Activated CD4-positive, alpha-beta T cell treated with anti-CD3 and anti-CD28 coated beads for 36 hours (primary cell): ENCODE results near the gene COL4A6. TPM values are rescaled to one million over a fixed set of nuclear protein-coding genes. Genes with fewer than 3 reads are reported as not detected.

Experiments used
- ATAC-seq: fragments of 200-7000 bp; cut with Tn5 transposase; one replicate; pipeline ENCODE4 v1.10.0; 2021; ENCODE audit warnings: mild to moderate bottlenecking, moderate library complexity
- CTCF ChIA-PET: fragments of 350-600 bp; sonication (Branson Sonifier 250); formaldehyde crosslinking; loops from one replicate; lab custom pipeline; 2021; ENCODE audit warnings: antibody characterized with exemption; lab: Charles Lee
- POLR2A ChIA-PET: fragments of 350-600 bp; sonication (Branson Sonifier 250); formaldehyde crosslinking; loops from one replicate; lab custom pipeline; 2021; ENCODE audit warnings: antibody characterized with exemption, inconsistent platforms; lab: Charles Lee
- DNase-seq: peaks from one replicate; pipeline ENCODE4 v3.0.0-alpha.2; 2020
- H3K27ac Mint-ChIP-seq: one replicate; pipeline ENCODE4 v1.8.0; 2021; ENCODE audit warnings: mixed read lengths
- H3K27me3 Mint-ChIP-seq: one replicate; pipeline ENCODE4 v1.8.0; 2021; ENCODE audit warnings: mixed read lengths
- H3K36me3 Mint-ChIP-seq: one replicate; pipeline ENCODE4 v1.8.0; 2021; ENCODE audit warnings: low read depth, mixed read lengths
- H3K4me1 Mint-ChIP-seq: one replicate; pipeline ENCODE4 v1.8.0; 2021; ENCODE audit warnings: mixed read lengths
- H3K4me3 Mint-ChIP-seq: one replicate; pipeline ENCODE4 v1.8.0; 2021; ENCODE audit warnings: mild to moderate bottlenecking, moderate library complexity, mixed read lengths
- H3K9me3 Mint-ChIP-seq: one replicate; pipeline ENCODE4 v1.8.0; 2021; ENCODE audit warnings: low read depth, mixed read lengths
- intact Hi-C, 2 experiments: fragments of 100-400 bp; cut with DNase I in 1 of 2; cut with micrococcal nuclease in 1 of 2; formaldehyde crosslinking; loops; one replicate each; pipeline versions ENCODE4 v1.14.2 to v1.15.1; 2022 to 2024; cut with DNase I, micrococcal nuclease
- total RNA-seq, 2 experiments: library from RNA; stranded (reverse); gene quantifications; one replicate each; pipeline ENCODE4 v1.2.3, GENCODE V29; 2021

Gene COL4A6
- total RNA-seq, 2 experiments from 2014 or later, result not detected

DNA sequence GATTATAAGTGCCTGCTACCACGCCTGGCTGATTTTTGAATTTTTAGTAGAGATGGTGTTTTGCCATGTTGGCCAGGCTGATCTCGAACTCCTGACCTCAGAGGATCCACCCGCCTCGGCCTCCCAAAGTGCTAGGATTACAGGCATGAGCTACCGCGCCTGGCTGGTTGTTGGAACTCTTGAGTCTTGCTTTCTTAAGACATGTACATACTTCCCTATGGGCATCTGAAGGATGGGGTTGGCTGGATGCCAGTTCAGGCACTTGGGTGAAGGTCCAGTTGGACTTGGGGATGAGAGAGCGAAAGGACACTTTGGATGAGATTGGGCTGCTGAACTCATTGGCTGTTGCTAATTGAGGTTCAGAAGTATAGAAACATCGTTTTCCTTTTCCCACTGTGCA is 306.2 kb downstream of the COL4A6 start:
- intact Hi-C loops, result no loop called here
- Mint-ChIP-seq H3K36me3 (peaks cover 25% of the 10 kb centered on the region), H3K9me3 (no peaks in the 10 kb centered on the region), H3K27ac (no peak overlapping the region), H3K4me3 (no peak overlapping the region), H3K4me1 (no peaks in the 10 kb centered on the region), H3K27me3 (no peaks in the 10 kb centered on the region)
- ATAC-seq, result no peak
- POLR2A ChIA-PET, result no interaction called here
- DNase-seq, result no peak
- CTCF ChIA-PET, result interaction anchor here (0.7 kb wide), 1 partner anchor 59 kb away, joined by 3 read pairs; no protein-coding TSS in a partner anchor

DNA sequence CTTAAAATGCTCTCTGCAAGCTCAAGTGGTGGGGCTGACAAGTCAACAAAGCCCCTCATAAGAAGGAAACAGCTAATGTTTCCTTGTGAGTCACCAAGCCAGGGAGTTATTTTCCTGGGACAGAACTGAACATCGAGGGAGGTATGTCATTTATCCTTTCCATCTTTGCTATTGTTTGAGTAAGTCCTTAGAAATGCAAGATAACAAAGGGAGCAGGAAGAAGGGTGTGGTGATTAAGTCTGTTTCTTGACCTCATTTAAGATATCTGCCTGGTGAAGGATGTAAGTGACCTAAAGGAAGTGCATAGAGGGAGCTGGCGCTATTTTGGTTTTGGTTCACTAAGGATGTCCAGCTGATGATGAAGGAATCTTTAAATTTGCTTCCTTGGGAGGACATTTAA is 306.8 kb downstream of the COL4A6 start:
- no peak overlapping the region for H3K4me3 Mint-ChIP-seq
- CTCF ChIA-PET, result no interaction called here
- H3K36me3 Mint-ChIP-seq, result peaks cover 22% of the 10 kb centered on the region
- intact Hi-C loops, result no loop called here
- H3K27ac Mint-ChIP-seq, result no peak overlapping the region
- H3K4me1 Mint-ChIP-seq, result no peaks in the 10 kb centered on the region
- DNase-seq, result no peak
- ATAC-seq, result no peak
- no peaks in the 10 kb centered on the region for H3K9me3 Mint-ChIP-seq
- H3K27me3 Mint-ChIP-seq, result no peaks in the 10 kb centered on the region
- POLR2A ChIA-PET, result no interaction called here

DNA sequence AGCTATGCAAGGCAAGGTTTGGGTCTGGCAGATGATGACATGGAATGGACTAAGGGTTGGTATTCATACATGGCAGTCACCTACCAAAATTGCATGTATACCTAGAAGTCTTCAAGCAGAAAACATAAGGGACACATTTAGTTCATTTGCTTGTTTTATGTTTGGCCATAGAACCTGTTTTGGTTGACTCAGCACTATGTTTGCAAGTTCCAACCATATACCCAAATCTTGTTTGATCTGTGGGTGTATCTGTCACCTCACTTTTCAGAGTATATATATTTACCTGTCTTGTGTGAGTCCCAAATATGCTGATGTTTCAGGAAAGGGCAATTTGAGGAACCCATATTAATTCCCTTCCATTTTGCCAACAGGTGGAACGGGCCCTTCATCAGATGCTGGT is 307.3 kb downstream of the COL4A6 start:
- intact Hi-C loops, result no loop called here
- ChIA-PET POLR2A (no interaction called here), CTCF (no interaction called here)
- H3K9me3 Mint-ChIP-seq, result no peaks in the 10 kb centered on the region
- no peak overlapping the region for H3K4me3 Mint-ChIP-seq
- no peaks in the 10 kb centered on the region for H3K4me1 Mint-ChIP-seq
- no peak for DNase-seq
- peaks cover 22% of the 10 kb centered on the region for H3K36me3 Mint-ChIP-seq
- H3K27ac Mint-ChIP-seq, result no peak overlapping the region
- no peaks in the 10 kb centered on the region for H3K27me3 Mint-ChIP-seq
- no peak for ATAC-seq

DNA sequence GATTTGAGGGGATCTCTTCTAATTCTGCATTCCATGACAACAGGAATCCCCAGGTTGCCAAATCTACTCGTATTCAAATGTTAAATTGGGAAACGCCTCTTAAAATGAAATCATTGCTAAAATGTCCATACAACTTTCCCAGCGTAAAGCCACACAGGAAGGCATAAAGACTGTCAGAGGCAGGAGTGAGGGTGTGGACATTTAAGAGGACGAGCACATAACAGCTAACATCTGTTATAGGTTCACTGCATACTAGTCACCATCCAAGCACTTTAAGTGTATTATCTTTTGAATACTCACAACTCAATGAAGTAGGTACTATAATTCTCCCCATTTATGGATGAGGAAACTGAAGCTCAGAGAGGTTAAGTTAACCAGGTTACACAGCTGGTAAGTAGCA is 311.1 kb downstream of the COL4A6 start:
- ChIA-PET POLR2A (no interaction called here), CTCF (no interaction called here)
- DNase-seq, result no peak
- no peak overlapping the region for H3K4me3 Mint-ChIP-seq
- no peaks in the 10 kb centered on the region for H3K4me1 Mint-ChIP-seq
- no peak for ATAC-seq
- no peaks in the 10 kb centered on the region for H3K27me3 Mint-ChIP-seq
- peaks cover 16% of the 10 kb centered on the region for H3K36me3 Mint-ChIP-seq
- H3K9me3 Mint-ChIP-seq, result no peaks in the 10 kb centered on the region
- H3K27ac Mint-ChIP-seq, result no peak overlapping the region
- intact Hi-C loops, result no loop called here

DNA sequence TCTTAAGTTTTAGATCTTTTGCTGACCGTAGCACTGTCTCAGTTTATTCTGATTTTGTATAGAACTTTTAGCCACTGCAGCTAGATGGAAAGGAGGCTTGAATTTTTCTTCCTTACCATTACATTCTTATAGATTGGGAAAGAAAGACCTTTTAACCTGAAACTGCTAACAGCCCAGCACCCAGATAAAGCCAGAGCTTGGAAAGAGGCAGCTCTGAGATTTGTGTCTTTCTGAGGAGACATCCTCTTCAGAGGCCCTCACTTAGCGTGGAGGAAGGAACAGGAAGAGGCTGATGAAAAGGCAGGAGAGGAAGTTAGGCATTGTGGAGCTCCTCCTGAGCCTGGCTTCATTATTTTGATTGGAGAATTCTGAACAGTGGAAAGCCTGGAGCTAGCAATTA is 311.6 kb downstream of the COL4A6 start:
- H3K36me3 Mint-ChIP-seq, result peaks cover 14% of the 10 kb centered on the region
- CTCF ChIA-PET, result no interaction called here
- intact Hi-C loops, result no loop called here
- H3K4me1 Mint-ChIP-seq, result no peaks in the 10 kb centered on the region
- no peak overlapping the region for H3K4me3 Mint-ChIP-seq
- ATAC-seq (no peak), DNase-seq (no peak)
- H3K9me3 Mint-ChIP-seq, result no peaks in the 10 kb centered on the region
- no peak overlapping the region for H3K27ac Mint-ChIP-seq
- POLR2A ChIA-PET, result no interaction called here
- H3K27me3 Mint-ChIP-seq, result no peaks in the 10 kb centered on the region

DNA sequence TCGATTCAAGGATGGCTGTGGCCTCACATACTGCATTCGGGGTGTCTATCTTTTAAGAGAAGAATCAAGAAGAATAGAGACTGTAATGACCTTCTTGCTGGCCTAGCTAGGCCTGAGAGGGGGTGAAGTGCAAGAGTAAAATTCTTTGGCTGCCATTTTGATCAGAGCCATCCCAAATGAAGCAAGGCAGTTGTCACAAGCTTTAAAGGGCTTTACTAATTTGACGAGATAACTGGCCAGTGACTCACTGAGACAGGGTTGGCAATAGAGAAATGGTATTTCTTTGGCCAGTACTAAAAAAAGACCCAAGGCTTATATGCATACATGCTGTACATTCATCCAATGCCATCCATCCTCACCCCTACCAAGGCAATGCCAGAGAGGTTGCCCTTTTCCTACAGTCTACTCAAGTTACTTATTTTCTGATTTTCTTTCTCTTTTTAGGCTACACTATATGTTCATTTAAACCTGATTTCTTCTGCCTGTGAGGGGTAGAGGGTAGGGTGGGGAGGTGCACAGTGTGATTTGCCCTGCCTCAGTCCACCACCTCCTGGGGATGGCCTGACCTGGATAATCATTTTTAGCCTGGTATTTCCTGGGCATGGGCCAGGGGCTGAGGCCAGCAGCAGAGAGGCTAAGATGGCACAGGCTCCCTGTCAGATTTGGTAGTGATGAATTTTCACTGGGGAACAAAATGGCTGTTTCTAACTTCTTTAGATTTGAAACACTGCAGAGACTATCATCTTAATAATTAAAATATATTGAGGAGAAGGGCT is 314.4 kb downstream of the COL4A6 start:
- intact Hi-C loops, result no loop called here
- H3K36me3 Mint-ChIP-seq, result peaks cover 6% of the 10 kb centered on the region
- no peaks in the 10 kb centered on the region for H3K4me1 Mint-ChIP-seq
- no peak overlapping the region for H3K27ac Mint-ChIP-seq
- H3K4me3 Mint-ChIP-seq, result no peak overlapping the region
- H3K9me3 Mint-ChIP-seq, result no peaks in the 10 kb centered on the region
- POLR2A ChIA-PET, result no interaction called here
- ATAC-seq, result no peak
- CTCF ChIA-PET, result no interaction called here
- DNase-seq, result no peak
- no peaks in the 10 kb centered on the region for H3K27me3 Mint-ChIP-seq

DNA sequence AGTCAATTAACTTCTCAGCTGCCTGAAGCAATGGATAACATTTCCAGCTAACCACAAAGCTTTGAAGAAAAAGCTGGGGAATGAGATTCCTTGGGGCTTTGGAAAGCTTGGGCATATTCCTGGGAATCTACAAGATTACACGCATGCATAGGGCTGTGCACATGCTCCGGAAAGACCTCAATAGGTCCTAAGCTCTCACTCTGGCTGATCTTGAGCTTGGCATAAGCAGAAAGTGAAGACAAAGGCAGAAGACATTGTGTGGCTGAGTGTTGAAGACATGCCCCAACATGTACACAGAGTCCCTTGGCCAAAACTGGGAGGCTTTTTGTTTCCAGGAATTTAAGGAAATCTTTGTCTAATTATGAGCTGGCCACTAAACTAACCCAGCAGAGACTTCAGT is 315.5 kb downstream of the COL4A6 start:
- ATAC-seq (no peak), DNase-seq (no peak)
- Mint-ChIP-seq H3K4me3 (no peak overlapping the region), H3K27me3 (no peaks in the 10 kb centered on the region), H3K27ac (no peak overlapping the region), H3K4me1 (no peaks in the 10 kb centered on the region), H3K9me3 (no peaks in the 10 kb centered on the region), H3K36me3 (peaks cover 6% of the 10 kb centered on the region)
- CTCF ChIA-PET, result no interaction called here
- intact Hi-C loops, result no loop called here
- POLR2A ChIA-PET, result no interaction called here

DNA sequence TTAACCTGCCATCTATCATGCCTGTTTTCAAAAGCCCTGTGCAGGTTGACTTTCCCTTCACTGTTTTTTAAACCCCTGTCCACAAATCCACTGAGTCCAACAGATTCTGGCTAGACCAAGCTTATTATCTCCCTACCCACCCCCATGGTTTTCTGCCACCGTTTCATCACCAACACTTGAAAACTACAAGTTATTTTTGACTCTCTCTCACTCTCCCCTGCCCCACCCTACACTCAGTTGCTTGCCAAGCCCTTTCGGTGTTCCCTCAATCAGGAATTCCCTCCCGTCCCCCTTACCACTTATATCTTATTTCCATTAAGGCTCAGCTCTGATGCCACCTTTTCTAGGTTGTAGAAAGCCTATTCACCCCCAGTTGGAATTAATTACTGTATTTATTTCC is 316.9 kb downstream of the COL4A6 start:
- POLR2A ChIA-PET, result no interaction called here
- CTCF ChIA-PET, result interaction anchor here (0.7 kb wide), 1 partner anchor 83 kb away, joined by 3 read pairs; no protein-coding TSS in a partner anchor
- intact Hi-C loops, result no loop called here
- Mint-ChIP-seq H3K36me3 (no peaks in the 10 kb centered on the region), H3K27me3 (no peaks in the 10 kb centered on the region), H3K4me1 (no peaks in the 10 kb centered on the region), H3K9me3 (no peaks in the 10 kb centered on the region), H3K4me3 (no peak overlapping the region), H3K27ac (no peak overlapping the region)
- DNase-seq, result no peak
- ATAC-seq, result no peak

DNA sequence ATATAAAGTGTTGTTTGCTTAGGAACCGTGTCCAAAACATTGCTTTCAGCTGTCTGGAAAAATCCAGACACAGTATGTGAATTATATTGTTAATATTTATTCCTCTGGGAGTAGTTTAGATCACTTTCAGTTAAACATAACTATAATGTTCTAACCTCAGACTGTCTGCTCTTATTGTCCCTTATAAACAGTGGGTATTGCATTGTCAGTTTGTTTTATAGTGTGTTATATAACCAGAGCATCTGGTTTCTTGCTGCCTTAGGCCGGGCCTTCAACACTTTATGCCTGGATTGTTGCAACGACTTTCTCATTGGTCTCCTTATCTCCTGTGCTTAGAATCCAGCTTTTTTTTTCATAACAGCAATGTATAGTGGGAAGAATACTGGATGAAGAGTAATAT is 320.2 kb downstream of the COL4A6 start:
- ChIA-PET CTCF (no interaction called here), POLR2A (no interaction called here)
- H3K27me3 Mint-ChIP-seq, result no peaks in the 10 kb centered on the region
- intact Hi-C loops, result no loop called here
- H3K4me1 Mint-ChIP-seq, result no peaks in the 10 kb centered on the region
- ATAC-seq (no peak), DNase-seq (no peak)
- no peak overlapping the region for H3K4me3 Mint-ChIP-seq
- H3K27ac Mint-ChIP-seq, result no peak overlapping the region
- H3K9me3 Mint-ChIP-seq, result no peaks in the 10 kb centered on the region
- no peaks in the 10 kb centered on the region for H3K36me3 Mint-ChIP-seq

DNA sequence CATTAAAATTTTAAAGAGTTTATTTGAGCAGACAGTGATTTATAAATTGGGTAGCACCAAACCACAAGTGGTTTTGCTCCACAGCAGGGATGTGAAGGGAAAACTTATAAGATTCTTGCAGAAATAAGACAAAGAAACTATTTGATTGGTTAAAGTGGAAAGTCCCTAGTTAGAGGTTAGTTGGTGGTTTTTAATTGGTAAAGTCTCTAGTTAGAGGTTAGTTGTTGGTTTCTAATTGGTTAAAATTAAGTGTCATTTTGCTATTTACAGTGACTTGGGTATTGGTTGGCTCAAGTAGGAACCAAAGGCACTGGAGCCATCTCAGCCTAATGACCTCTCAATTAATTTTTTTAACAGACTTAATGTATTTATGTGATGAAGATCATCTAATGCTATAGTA is 323.7 kb downstream of the COL4A6 start:
- Mint-ChIP-seq H3K36me3 (no peaks in the 10 kb centered on the region), H3K9me3 (no peaks in the 10 kb centered on the region), H3K4me1 (no peaks in the 10 kb centered on the region), H3K27me3 (no peaks in the 10 kb centered on the region), H3K4me3 (no peak overlapping the region), H3K27ac (no peak overlapping the region)
- ChIA-PET CTCF (no interaction called here), POLR2A (no interaction called here)
- DNase-seq, result no peak
- ATAC-seq, result no peak
- intact Hi-C loops, result no loop called here
